ENCODE measurements around the gene USP34.

Gene USP34

DNA sequence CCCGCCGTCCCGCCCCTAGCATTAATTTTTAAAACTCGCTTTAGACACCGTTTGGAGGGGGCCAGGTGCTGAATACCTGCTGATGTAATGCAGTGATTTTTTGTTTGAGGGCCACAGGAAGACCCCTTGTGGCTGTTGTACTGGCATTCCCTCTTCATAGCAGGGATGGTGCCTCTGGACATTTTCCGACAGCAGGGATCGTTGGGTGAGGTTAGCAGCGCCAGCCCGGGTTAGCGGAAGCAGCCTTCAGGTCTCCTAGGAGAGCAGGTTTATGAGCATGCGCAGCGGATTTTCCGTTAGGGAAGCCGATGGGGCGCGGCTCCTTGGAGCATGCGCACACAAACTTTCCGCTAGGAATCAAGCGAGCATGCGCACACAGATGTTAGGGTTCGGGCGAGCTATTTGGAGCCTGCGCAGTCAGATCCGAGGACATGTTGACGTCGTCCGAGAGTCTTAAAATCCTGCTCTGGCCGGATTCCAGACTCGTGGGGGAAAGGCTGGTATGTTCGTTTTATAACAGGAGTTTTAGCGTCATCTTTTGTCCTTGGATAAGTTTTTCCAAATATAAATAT is 326.1 kb downstream of the USP34 start:
- DNase-seq: peak; percentile 90

DNA sequence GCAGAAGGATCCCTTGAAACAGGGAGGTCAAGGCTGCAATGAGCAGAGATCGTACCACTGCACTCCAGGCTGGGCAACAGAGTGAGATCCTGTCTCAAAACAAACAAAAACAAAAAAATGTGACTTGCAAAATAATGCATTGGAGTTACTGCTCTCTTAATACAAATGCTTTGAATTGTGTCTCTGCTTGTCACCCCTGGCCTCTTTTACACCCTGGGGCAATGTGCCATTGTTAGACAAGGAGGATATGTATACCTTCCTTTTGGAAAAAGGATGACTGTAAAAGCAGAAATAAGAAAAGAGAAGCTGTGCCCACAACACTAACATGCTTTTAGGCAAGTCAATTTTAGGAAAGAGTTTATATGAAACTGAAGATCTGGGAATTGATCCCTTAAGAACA is 329.7 kb downstream of the USP34 start:
- DNase-seq: no peak

DNA sequence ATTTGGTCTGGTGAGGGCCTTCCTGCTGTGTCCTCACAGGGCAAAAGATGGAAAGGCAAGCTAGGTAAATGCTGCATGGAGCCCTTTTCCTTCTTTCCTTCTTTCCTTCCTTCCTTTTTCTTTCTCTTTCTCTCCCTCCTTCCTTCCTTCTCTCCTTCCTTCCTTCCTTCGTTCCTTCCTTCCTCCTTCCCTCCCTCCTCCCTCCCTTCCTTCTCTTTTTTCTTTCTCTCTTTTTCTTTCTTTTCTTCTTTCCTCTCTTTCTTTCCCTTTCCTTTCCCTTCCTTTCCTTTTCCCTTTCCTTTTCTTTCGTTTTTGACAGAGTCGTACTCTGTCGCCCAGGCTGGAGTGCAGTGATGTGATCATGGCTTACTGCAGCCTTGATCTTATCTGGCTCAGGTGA is 332.0 kb downstream of the USP34 start:
- no peak for DNase-seq
